ENCODE data around the gene PLD2. TPM values are rescaled to one million over a fixed set of nuclear protein-coding genes. Genes with fewer than 3 reads are reported as not detected.

Gene PLD2
- total and polyA plus RNA-seq, 9 of the 15 experiments (the other 6 are each of a cell fraction or from before 2014, with no cell fraction given) = 0.20 to 7.5 (median 3.3) TPM

- TF ChIP-seq HEY1 (CRISPR knock-in tag; IDR thresholded peaks at IDR 0.05; ENCODE audit: borderline replicate concordance) = no peak
- TF ChIP-seq HMG20A (CRISPR knock-in tag; conservative IDR thresholded peaks at IDR 0.05) = no peak
- TF ChIP-seq, protein P1, sequence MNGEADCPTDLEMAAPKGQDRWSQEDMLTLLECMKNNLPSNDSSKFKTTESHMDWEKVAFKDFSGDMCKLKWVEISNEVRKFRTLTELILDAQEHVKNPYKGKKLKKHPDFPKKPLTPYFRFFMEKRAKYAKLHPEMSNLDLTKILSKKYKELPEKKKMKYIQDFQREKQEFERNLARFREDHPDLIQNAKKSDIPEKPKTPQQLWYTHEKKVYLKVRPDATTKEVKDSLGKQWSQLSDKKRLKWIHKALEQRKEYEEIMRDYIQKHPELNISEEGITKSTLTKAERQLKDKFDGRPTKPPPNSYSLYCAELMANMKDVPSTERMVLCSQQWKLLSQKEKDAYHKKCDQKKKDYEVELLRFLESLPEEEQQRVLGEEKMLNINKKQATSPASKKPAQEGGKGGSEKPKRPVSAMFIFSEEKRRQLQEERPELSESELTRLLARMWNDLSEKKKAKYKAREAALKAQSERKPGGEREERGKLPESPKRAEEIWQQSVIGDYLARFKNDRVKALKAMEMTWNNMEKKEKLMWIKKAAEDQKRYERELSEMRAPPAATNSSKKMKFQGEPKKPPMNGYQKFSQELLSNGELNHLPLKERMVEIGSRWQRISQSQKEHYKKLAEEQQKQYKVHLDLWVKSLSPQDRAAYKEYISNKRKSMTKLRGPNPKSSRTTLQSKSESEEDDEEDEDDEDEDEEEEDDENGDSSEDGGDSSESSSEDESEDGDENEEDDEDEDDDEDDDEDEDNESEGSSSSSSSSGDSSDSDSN (IDR thresholded peaks at IDR 0.05; ENCODE audit: borderline replicate concordance in 1 of 2, low read depth in 2 of 2, low read length in 2 of 2) = 0 out of 4 replicates have a peak, but pooled peaks of 1 of the 2 experiments have one; percentile 29
- TF ChIP-seq, protein P2, sequence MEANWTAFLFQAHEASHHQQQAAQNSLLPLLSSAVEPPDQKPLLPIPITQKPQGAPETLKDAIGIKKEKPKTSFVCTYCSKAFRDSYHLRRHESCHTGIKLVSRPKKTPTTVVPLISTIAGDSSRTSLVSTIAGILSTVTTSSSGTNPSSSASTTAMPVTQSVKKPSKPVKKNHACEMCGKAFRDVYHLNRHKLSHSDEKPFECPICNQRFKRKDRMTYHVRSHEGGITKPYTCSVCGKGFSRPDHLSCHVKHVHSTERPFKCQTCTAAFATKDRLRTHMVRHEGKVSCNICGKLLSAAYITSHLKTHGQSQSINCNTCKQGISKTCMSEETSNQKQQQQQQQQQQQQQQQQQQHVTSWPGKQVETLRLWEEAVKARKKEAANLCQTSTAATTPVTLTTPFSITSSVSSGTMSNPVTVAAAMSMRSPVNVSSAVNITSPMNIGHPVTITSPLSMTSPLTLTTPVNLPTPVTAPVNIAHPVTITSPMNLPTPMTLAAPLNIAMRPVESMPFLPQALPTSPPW (CRISPR knock-in tag; IDR thresholded peaks at IDR 0.05) = peak; percentile 85
- TF ChIP-seq FOXK2 (conservative IDR thresholded peaks at IDR 0.05 in 1 of 2, IDR thresholded peaks at IDR 0.05 in 1 of 2; ENCODE audit: low read depth in 2 of 2) = no peak
- TF ChIP-seq SP2 (IDR thresholded peaks at IDR 0.05; ENCODE audit: extremely low read depth, low read depth, low read length, poor library complexity, severe bottlenecking) = no peak
- TF ChIP-seq ZNF175 (CRISPR knock-in tag; IDR thresholded peaks at IDR 0.05; ENCODE audit: low read depth) = no peak
- TF ChIP-seq CTCF (IDR thresholded peaks at IDR 0.05 in 2 of 3, conservative IDR thresholded peaks at IDR 0.05 in 1 of 3; ENCODE audit: insufficient read depth in 2 of 3, low read depth in 1 of 3, low read length in 3 of 3) = no peak
- TF ChIP-seq HSF4 (CRISPR knock-in tag; IDR thresholded peaks at IDR 0.05; ENCODE audit: borderline replicate concordance) = no peak
- TF ChIP-seq NFE2L1 (tag; IDR thresholded peaks at IDR 0.05; ENCODE audit: borderline replicate concordance, low read depth) = no peak
- no peak for TF ChIP-seq HNRNPK (IDR thresholded peaks at IDR 0.05; ENCODE audit: low read depth, low read length, poor library complexity, severe bottlenecking)
- TF ChIP-seq YBX1 (IDR thresholded peaks at IDR 0.05) = no peak
- TF ChIP-seq KLF13 (tag; IDR thresholded peaks at IDR 0.05; ENCODE audit: borderline replicate concordance, low read depth) = peak; percentile 95; the same call in 1 of the 2 replicates
- TF ChIP-seq PHB (CRISPR knock-in tag; IDR thresholded peaks at IDR 0.05) = no peak
- TF ChIP-seq TCF15 (CRISPR knock-in tag; IDR thresholded peaks at IDR 0.05) = no peak
- TF ChIP-seq ZNF551 (CRISPR knock-in tag; IDR thresholded peaks at IDR 0.05) = no peak
- no peak for TF ChIP-seq SLC30A9 (CRISPR knock-in tag; IDR thresholded peaks at IDR 0.05)
- TF ChIP-seq HNRNPL (IDR thresholded peaks at IDR 0.05; ENCODE audit: low read depth, low read length) = 0 out of 2 replicates have a peak, but pooled peaks have one; percentile 26
- no peak for TF ChIP-seq ZSCAN29 (IDR thresholded peaks at IDR 0.05)
- no peak for TF ChIP-seq TAF15 (IDR thresholded peaks at IDR 0.05; ENCODE audit: low read depth, low read length)
- no peak for TF ChIP-seq NCOA2 (IDR thresholded peaks at IDR 0.05; ENCODE audit: partially characterized antibody in 2 of 2)
These were observed 26.4 kb downstream of the PLD2 start, which contains the start of gene MINK1 (continued) for GRCh38 chr17:4833178-4833940.
